Activated T-cell treated with anti-CD3 and anti-CD28 coated beads, Interleukin-2, amount 50 U/mL, for 1 hour (primary cell): ENCODE data around the gene CCDC88C.

Source experiments
- DNase-seq: peaks from one replicate; pipeline ENCODE4 v3.0.0-alpha.2; 2020

The CCDC88C gene

DNA sequence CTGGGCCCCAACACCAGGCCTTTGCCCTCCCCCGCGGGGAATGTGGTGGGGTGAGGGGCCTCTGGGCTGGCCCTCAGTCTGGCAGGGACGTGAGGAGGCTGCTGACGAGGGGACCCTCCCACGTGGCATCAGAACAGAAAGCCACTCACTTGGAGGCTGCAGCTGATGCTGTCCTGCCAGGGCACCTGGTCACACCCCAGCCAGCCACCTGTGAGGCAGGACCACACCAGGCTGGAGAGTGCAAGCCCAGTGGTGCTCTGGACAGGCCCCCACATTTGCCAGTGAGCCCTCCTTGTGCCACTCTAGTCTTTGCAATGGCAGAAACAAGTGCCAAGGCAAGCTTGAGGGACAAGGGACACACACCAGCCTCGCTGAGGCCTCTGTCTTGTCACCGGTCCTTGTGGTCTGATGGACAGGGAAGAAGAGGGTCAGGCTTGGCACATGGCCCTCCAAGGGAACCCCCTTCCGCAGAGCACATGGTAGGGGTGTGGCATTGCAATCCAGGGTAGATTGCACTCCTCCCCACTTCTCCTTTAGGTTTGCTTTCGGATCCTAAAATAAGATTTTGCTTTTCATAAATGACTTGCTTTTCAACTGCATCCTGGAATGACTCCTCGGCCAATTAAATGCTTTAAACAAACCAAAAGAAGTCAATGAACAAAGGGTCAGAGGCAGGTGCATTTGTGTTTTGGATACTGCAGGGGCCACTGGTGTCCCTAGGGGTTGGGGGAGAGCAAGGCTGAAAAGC lies 53.7 kb downstream of the CCDC88C start:
- no peak for DNase-seq

- DNase-seq: no peak
Measured at GRCh38 chr14:91361233-91361811, 56.3 kb downstream of the CCDC88C start.

- no peak for DNase-seq
Measured at GRCh38 chr14:91360490-91361232, 57.0 kb downstream of the CCDC88C start.

DNA sequence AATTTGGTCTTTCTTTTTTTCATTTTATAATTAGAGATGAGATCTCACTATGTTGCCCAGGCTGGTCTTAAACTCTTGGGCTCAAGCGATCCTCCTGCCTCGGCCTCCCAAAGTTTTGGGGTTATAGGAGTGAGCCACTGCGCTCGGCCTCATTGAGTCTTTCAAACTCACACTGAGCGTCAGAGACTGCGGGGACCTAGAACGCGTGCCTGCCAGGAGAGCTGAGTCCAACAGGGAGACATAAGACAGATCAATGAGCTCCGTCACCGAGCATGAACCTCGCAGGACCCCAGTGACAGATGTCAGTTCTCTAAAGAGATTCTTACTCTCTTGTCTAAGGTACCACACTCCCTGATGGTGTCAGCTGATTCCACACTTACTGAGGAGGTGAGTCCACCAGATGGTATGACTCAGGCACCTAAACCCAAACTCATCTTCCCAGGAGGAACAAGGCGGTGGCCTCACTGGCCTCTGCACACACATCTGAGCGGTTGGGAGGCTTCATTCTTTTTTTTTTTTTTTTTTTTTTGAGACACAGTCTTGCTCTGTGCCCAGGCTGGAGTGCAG lies 58.9 kb downstream of the CCDC88C start:
- no peak for DNase-seq

DNA sequence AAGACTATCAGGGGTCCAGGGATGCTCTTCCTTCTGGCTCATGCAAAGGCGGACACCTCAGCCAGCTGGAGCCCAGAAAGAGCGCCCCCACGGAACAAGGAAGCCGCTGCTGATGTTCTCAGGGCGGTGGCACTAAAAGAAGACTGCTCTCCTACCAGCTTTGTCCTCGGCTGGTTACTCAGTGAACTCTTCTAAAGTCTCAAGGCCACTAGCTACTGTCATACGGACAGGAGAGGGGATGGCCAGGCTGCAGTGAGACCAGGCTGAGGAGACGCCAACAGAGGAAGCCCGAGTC lies 59.6 kb downstream of the CCDC88C start:
- DNase-seq: no peak

- no peak for DNase-seq
Measured at GRCh38 chr14:91357272-91358024, 60.2 kb downstream of the CCDC88C start.

GRCh38 chr14:91356181-91356763 lies 61.3 kb downstream of the CCDC88C start:
- DNase-seq: no peak

DNA sequence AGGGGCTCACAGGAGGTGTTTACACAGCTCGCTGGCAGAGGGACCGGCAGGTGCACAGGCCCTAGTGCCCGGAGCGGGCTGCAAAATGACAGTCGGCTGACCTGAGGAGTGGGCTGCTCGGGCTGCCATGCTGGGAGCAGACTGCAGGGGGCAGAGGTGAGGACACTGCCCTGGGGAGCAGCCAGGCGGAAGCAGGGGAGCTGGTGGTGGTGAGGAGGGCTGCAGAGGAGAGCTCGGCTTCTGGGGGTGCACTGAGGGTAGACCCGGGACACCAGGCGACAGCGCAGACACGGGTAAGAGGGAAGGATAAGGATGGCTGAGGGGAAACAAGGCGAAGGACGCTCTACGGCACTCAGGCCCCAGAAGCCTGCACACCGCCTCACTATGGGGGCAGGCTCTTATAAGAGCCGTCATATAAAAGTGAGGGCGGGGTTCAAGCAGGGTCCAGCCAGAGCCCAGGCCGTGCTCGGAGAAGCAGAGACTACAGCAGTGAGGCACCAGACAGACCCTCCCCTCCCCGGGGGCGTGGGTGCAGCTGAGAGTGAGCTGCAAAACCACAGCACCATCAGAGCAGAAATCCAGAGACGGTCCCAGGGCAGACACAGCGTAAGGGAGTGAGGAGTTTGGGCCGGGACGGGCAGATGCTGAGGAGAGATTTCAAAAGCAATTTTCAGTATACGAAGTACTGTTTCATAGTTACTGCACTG lies 62.5 kb downstream of the CCDC88C start:
- DNase-seq: peak; percentile 58

GRCh38 chr14:91354221-91354916 lies 63.3 kb downstream of the CCDC88C start:
- DNase-seq: no peak

GRCh38 chr14:91352728-91353692 lies 64.6 kb downstream of the CCDC88C start:
- no peak for DNase-seq

- DNase-seq: no peak
Measured at GRCh38 chr14:91352053-91352452, 65.6 kb downstream of the CCDC88C start.

GRCh38 chr14:91351512-91351862 lies 66.1 kb downstream of the CCDC88C start:
- DNase-seq: no peak

DNA sequence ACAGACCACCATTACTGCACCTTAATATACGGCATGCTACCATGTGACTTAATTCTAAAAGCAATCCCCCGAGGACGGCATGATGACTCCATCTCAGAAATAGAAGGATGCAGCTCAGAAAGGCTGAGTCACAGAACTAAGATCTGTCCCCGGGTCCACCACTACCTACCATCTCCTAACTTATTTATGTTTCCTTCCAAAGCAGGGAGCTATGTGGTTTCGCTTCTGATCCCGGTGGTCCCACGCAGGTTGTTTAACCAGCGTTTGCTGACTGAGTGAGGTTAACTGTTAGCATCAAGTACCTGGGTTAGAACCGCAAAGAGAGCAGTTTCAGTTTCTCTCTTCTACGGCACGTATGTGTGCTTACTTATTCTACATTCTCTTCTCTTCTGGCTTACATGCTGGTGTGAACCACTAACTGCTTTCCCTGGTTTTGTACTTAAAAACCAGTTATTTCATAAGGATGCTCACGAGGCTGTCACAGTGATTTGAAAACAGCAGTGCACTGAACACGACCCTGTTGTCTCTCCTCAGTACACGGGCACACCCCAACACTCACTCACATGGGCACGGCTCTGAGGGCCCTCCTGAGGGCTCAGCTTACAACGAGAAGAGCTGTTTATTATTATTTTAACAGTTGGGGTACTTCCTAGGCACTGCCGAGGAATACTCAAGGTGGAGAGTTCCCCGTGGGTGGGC lies 66.7 kb downstream of the CCDC88C start:
- peak; percentile 58 for DNase-seq

DNA sequence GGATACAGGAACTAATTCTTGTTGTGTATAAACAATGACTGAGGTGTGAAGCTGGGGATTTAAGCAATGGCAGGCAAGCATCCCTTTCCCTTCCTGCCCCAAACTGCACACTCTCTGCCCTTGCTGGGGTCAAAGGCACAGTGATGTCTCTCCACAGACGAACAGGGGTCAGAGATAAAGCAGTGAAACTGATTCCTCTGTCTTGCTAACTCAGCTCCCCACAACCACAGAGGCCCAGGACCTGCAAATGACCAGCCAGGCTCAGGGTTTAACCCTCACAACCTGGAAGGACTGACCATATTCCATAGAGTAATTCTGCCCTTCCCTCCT lies 67.2 kb downstream of the CCDC88C start:
- no peak for DNase-seq

DNA sequence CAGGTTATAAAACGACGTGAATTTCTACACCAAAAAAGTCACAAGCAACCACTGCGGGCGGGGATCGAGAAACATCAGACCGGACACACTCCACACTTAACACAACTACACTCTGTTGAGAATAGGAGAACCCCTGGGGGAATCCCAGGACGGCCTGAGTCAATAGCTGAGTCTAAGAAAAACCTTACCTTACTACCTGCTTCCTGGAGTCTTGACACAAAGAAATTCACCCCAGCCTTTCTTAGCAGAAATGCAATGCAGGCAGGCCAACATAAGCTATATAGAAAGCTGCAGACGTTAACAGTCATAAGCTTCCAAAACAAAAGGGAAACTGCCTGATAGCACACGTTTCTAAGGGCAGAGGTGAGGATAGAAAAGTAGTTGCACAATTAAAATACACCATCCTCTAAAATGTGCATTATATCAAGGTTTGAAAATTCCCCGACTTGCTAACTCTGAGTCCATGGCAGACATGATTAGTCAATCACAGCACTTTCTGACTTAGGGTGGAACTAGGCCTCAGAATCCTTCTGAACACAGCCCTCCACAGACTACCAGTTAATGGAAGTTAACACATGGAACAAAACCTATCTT lies 68.0 kb downstream of the CCDC88C start:
- peak; percentile 62 for DNase-seq

GRCh38 chr14:91348845-91349465 lies 68.7 kb downstream of the CCDC88C start:
- DNase-seq: no peak

- DNase-seq: no peak
Measured at GRCh38 chr14:91346838-91347173, 70.8 kb downstream of the CCDC88C start.

GRCh38 chr14:91344096-91344495 lies 73.5 kb downstream of the CCDC88C start:
- no peak for DNase-seq

- no peak for DNase-seq
Measured at GRCh38 chr14:91343051-91343450, 74.6 kb downstream of the CCDC88C start.
